Trophoblast cell (in vitro differentiated cells and primary cell): ENCODE measurements around the gene SYNPR.

Experiments used
- DNase-seq, 2 donors: peaks; one replicate each; pipeline ENCODE4 v3.0.0-alpha.2; 2016
- H2AFZ ChIP-seq: 2 replicates; pipeline ENCODE4 v1.6.1; 2013; ENCODE audit warnings: low read length, moderate library complexity, mild to moderate bottlenecking; ENCODE audit not compliant: insufficient read depth, poor library complexity
- H2AK5ac ChIP-seq: 2 replicates; pipeline ENCODE4 v1.6.1; 2013; ENCODE audit warnings: mild to moderate bottlenecking, low read length
- H2BK120ac ChIP-seq: 2 replicates; pipeline ENCODE4 v1.6.1; 2013; ENCODE audit warnings: low read length, mild to moderate bottlenecking, moderate library complexity; ENCODE audit not compliant: insufficient read depth, poor library complexity
- H2BK12ac ChIP-seq: 2 replicates; pipeline ENCODE4 v1.6.1; 2013; ENCODE audit warnings: mild to moderate bottlenecking, low read length, moderate library complexity
- H2BK5ac ChIP-seq: 2 replicates; pipeline ENCODE4 v1.6.1; 2013; ENCODE audit warnings: low read length, low read depth, moderate library complexity, mild to moderate bottlenecking; ENCODE audit not compliant: poor library complexity
- H3K14ac ChIP-seq: 2 replicates; pipeline ENCODE4 v1.6.1; 2013; ENCODE audit warnings: mild to moderate bottlenecking, low read length
- H3K18ac ChIP-seq: 2 replicates; pipeline ENCODE4 v1.6.1; 2013; ENCODE audit warnings: mild to moderate bottlenecking, low read length
- H3K23ac ChIP-seq: 2 replicates; pipeline ENCODE4 v1.6.1; 2013; ENCODE audit warnings: low read length
- H3K27ac ChIP-seq: 2 replicates; pipeline ENCODE4 v1.5.1; 2013; ENCODE audit warnings: low read depth, mild to moderate bottlenecking, inconsistent platforms, low read length, moderate library complexity
- H3K27me3 ChIP-seq: 2 replicates; pipeline ENCODE4 v1.6.1; 2013; ENCODE audit warnings: inconsistent platforms, mild to moderate bottlenecking, low read length, moderate library complexity; ENCODE audit not compliant: insufficient read depth
- H3K36me3 ChIP-seq, 2 experiments: 1 replicate in 1 of 2; 2 replicates in 1 of 2; pipeline ENCODE4 v1.6.1; 2013; ENCODE audit warnings: low read length in 2 of 2, mild to moderate bottlenecking in 2 of 2, moderate library complexity in 1 of 2; ENCODE audit not compliant: insufficient read depth in 2 of 2, control insufficient read depth in 1 of 2
- H3K4ac ChIP-seq: 2 replicates; pipeline ENCODE4 v1.6.1; 2013; ENCODE audit warnings: low read depth, mild to moderate bottlenecking, low read length, moderate library complexity
- H3K4me1 ChIP-seq, 2 experiments: 1 replicate in 1 of 2; 2 replicates in 1 of 2; pipeline ENCODE4 v1.6.1; 2013; ENCODE audit warnings: low read length in 2 of 2, mild to moderate bottlenecking in 2 of 2, moderate library complexity in 1 of 2; ENCODE audit not compliant: insufficient read depth in 2 of 2, control insufficient read depth in 1 of 2
- H3K4me2 ChIP-seq: 2 replicates; pipeline ENCODE4 v1.6.1; 2013; ENCODE audit warnings: inconsistent platforms, mild to moderate bottlenecking, low read length, moderate library complexity
- H3K4me3 ChIP-seq: 2 replicates; pipeline ENCODE4 v1.5.1; 2013; ENCODE audit warnings: mild to moderate bottlenecking, low read depth, low read length, inconsistent platforms
- H3K79me1 ChIP-seq: one replicate; pipeline ENCODE4 v1.6.1; 2013; ENCODE audit warnings: low read length
- H3K79me2 ChIP-seq: 2 replicates; pipeline ENCODE4 v1.6.1; 2013; ENCODE audit warnings: low read length, mild to moderate bottlenecking; ENCODE audit not compliant: control insufficient read depth, insufficient read depth, poor library complexity
- H3K9ac ChIP-seq: 2 replicates; pipeline ENCODE4 v1.6.1; 2013; ENCODE audit warnings: mild to moderate bottlenecking, low read length
- H3K9me3 ChIP-seq: 2 replicates; pipeline ENCODE4 v1.6.1; 2013; ENCODE audit warnings: low read depth, mild to moderate bottlenecking, control low read depth, inconsistent platforms, low read length; ENCODE audit not compliant: insufficient read depth
- H4K12ac ChIP-seq: 2 replicates; pipeline ENCODE4 v1.6.1; 2013; ENCODE audit warnings: low read depth, mild to moderate bottlenecking, low read length, moderate library complexity
- H4K8ac ChIP-seq: 2 replicates; pipeline ENCODE4 v1.6.1; 2013; ENCODE audit warnings: low read depth, mild to moderate bottlenecking, low read length, moderate library complexity
- H4K91ac ChIP-seq: one replicate; pipeline ENCODE4 v1.6.1; 2013; ENCODE audit warnings: low read depth, mild to moderate bottlenecking, low read length, moderate library complexity
- WGBS: extraction: QIAGEN DNeasy Blood & Tissue Kit; methylation state at CpG from one replicate; pipeline ENCODE4 v1.1.7; 2013; ENCODE audit warnings: missing lambda C conversion rate; ENCODE audit not compliant: insufficient read length, insufficient coverage; ENCODE audit errors: extremely low coverage; 5-methylcytosine and 5-hydroxymethylcytosine counted together

SYNPR gene

DNA sequence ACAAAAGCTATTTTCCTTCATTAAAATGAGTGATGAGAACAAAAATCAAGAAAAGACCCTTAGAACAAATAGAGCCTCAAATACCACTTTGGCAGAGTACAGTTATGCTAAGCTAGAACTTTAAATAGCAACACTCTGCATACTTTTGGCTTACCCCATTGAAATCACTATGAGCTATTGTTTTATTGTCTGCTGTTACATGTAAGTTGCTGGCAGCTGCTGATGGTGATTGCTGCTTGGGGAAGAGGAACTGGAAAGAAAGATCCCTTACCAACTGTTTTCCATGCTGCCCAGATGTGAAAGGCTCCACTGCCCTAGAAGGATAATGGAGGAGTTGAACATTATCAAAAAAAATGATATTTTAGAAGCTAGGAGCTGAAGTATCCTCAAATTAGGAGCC is 135.4 kb downstream of the SYNPR start:
- H3K27me3 ChIP-seq, result no peaks in the 10 kb centered on the region
- H3K4ac ChIP-seq, result no peak overlapping the region

GRCh38 chr3:63414607-63415006 is 136.5 kb downstream of the SYNPR start:
- Histone ChIP-seq H3K27ac (no peak overlapping the region), H3K9ac (no peak overlapping the region), H2AFZ (no peak overlapping the region), H3K79me2 (no peaks in the 10 kb centered on the region), H3K36me3 (no peaks in the 10 kb centered on the region), H4K8ac (no peak overlapping the region), H3K9me3 (no peaks in the 10 kb centered on the region), H3K18ac (no peak overlapping the region), H3K23ac (no peak overlapping the region), H3K14ac (no peak overlapping the region), H3K4me2 (no peak overlapping the region), H2BK12ac (no peak overlapping the region), H3K27me3 (no peaks in the 10 kb centered on the region), H4K91ac (no peak overlapping the region), H3K79me1 (no peaks in the 10 kb centered on the region), H3K4me3 (no peak overlapping the region), H2BK5ac (no peak overlapping the region), H2BK120ac (no peak overlapping the region), H3K4ac (no peak overlapping the region), H2AK5ac (no peak overlapping the region), H4K12ac (no peak overlapping the region), H3K4me1 (no peaks in the 10 kb centered on the region)
- no peak for DNase-seq
- no CpG with 5 or more reads among the region's 1 CpG for WGBS

More for the DNA sequence above, 135.4 kb downstream of the SYNPR start:
- Histone ChIP-seq H3K9me3 (no peaks in the 10 kb centered on the region), H3K14ac (no peak overlapping the region), H3K27ac (no peak overlapping the region), H2AK5ac (no peak overlapping the region), H3K79me1 (no peaks in the 10 kb centered on the region), H4K8ac (no peak overlapping the region), H3K79me2 (no peaks in the 10 kb centered on the region), H3K4me3 (no peak overlapping the region), H3K4me2 (no peak overlapping the region), H2BK12ac (no peak overlapping the region), H2BK120ac (no peak overlapping the region), H3K9ac (no peak overlapping the region), H3K4me1 (no peaks in the 10 kb centered on the region), H2BK5ac (no peak overlapping the region), H3K23ac (no peak overlapping the region), H3K18ac (no peak overlapping the region), H2AFZ (no peak overlapping the region), H4K91ac (no peak overlapping the region), H3K36me3 (no peaks in the 10 kb centered on the region), H4K12ac (no peak overlapping the region)
- DNase-seq, result no peak

GRCh38 chr3:63429905-63430304 is 151.8 kb downstream of the SYNPR start:
- no peak overlapping the region for H3K27ac ChIP-seq
- no peak overlapping the region for H2AFZ ChIP-seq
- H3K4me1 ChIP-seq, result no peaks in the 10 kb centered on the region
- H3K9me3 ChIP-seq, result no peaks in the 10 kb centered on the region
- H3K36me3 ChIP-seq, result no peaks in the 10 kb centered on the region
- H3K27me3 ChIP-seq, result no peaks in the 10 kb centered on the region
- DNase-seq, result no peak
- H3K23ac ChIP-seq, result no peak overlapping the region
- H3K9ac ChIP-seq, result no peak overlapping the region
- no peak overlapping the region for H3K4me2 ChIP-seq
- H4K91ac ChIP-seq, result no peak overlapping the region
- no peak overlapping the region for H3K18ac ChIP-seq
- H3K79me1 ChIP-seq, result no peaks in the 10 kb centered on the region
- H2BK120ac ChIP-seq, result no peak overlapping the region
- H2BK5ac ChIP-seq, result no peak overlapping the region
- H3K4me3 ChIP-seq, result no peak overlapping the region
- no peak overlapping the region for H2AK5ac ChIP-seq
- no peak overlapping the region for H3K14ac ChIP-seq
- no CpG with 5 or more reads among the region's 2 CpGs for WGBS
- no peaks in the 10 kb centered on the region for H3K79me2 ChIP-seq
- no peak overlapping the region for H2BK12ac ChIP-seq
- H4K8ac ChIP-seq, result no peak overlapping the region
- H4K12ac ChIP-seq, result no peak overlapping the region
- no peak overlapping the region for H3K4ac ChIP-seq

DNA sequence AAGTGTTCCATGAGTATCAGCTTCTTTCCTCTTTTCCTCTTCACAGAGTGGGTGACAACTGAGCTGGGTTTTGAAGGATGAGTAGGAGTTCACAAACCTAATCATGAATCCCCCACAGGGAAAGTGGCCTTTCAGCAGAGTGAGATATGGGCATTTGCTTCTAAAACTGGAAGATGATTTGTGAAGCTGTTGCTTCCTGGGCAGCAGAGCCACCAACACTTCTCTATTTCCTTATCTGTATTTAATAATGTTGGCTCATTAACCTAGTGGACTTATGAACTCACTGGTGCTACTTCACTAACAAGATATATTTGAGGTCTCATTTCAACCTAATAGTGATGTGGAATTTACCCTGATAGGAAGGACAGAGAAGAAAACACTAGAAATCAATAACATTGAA is 152.8 kb downstream of the SYNPR start:
- no peak overlapping the region for H3K4me3 ChIP-seq

DNA sequence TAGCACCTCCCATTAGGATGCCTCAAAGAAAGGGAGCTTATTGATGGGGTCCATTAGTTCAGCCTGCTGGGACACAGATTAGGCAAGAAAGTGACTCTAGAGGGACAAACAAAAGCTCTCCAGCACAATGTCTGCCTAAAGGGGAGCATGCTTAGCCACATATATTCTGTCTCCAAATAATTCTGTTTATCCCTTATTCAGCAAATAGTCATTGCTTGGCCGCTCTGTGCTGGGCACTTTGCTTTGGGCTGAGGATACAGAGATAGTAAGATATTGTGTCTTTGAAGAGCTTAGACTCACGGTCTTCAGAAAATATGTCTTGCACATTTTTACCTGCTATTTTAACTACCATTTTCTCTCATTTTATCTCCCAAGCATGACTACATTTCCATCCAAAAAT is 159.8 kb downstream of the SYNPR start:
- WGBS, result no CpG with 5 or more reads among the region's 2 CpGs
- no peak for DNase-seq
- Histone ChIP-seq H3K36me3 (no peaks in the 10 kb centered on the region), H3K27me3 (no peaks in the 10 kb centered on the region), H2BK5ac (no peak overlapping the region), H3K4ac (no peak overlapping the region), H2AFZ (no peak overlapping the region), H3K4me1 (no peaks in the 10 kb centered on the region), H2BK12ac (no peak overlapping the region), H3K18ac (no peak overlapping the region), H3K27ac (no peak overlapping the region), H3K23ac (no peak overlapping the region), H3K4me3 (no peak overlapping the region), H4K91ac (no peak overlapping the region), H4K12ac (no peak overlapping the region), H3K79me2 (no peaks in the 10 kb centered on the region), H3K4me2 (no peak overlapping the region), H2AK5ac (no peak overlapping the region), H4K8ac (no peak overlapping the region), H3K79me1 (no peaks in the 10 kb centered on the region), H3K9ac (no peak overlapping the region), H3K14ac (no peak overlapping the region), H3K9me3 (no peaks in the 10 kb centered on the region), H2BK120ac (no peak overlapping the region)

More for the DNA sequence above, 152.8 kb downstream of the SYNPR start:
- no peak overlapping the region for H2AFZ ChIP-seq
- no peaks in the 10 kb centered on the region for H3K9me3 ChIP-seq
- H3K79me1 ChIP-seq, result no peaks in the 10 kb centered on the region
- no peak overlapping the region for H4K12ac ChIP-seq
- no peaks in the 10 kb centered on the region for H3K36me3 ChIP-seq
- H3K9ac ChIP-seq, result no peak overlapping the region
- no peaks in the 10 kb centered on the region for H3K27me3 ChIP-seq
- no peak overlapping the region for H3K4me2 ChIP-seq
- no peak overlapping the region for H3K4ac ChIP-seq
- no peak overlapping the region for H3K27ac ChIP-seq
- no peak overlapping the region for H3K23ac ChIP-seq
- no peak overlapping the region for H2BK5ac ChIP-seq
- no peak for DNase-seq
- H2BK12ac ChIP-seq, result no peak overlapping the region
- H4K91ac ChIP-seq, result no peak overlapping the region
- no peaks in the 10 kb centered on the region for H3K4me1 ChIP-seq
- no peak overlapping the region for H2AK5ac ChIP-seq
- H2BK120ac ChIP-seq, result no peak overlapping the region
- H3K18ac ChIP-seq, result no peak overlapping the region
- H4K8ac ChIP-seq, result no peak overlapping the region
- no peaks in the 10 kb centered on the region for H3K79me2 ChIP-seq
- H3K14ac ChIP-seq, result no peak overlapping the region
